Left colon (tissue), 2 donors: ENCODE results near the gene HNRNPH2. TPM values are rescaled to one million over a fixed set of nuclear protein-coding genes. Genes with fewer than 3 reads are reported as not detected.

Experiments used
- ATAC-seq: fragments of 200-7000 bp; cut with Tn5 transposase; one replicate; pipeline ENCODE4 v1.9.1; 2020; ENCODE audit warnings: mild to moderate bottlenecking, moderate library complexity
- DNase-seq, 2 donors: peaks; one replicate each; pipeline ENCODE4 v3.0.0-alpha.2; 2020
- intact Hi-C, 2 donors: fragments of 100-400 bp; cut with DNase I in 1 of 2; cut with micrococcal nuclease in 1 of 2; formaldehyde crosslinking; loops; one replicate each; pipeline versions ENCODE4 v1.11.2 to v1.14.0; 2022; cut with DNase I, micrococcal nuclease
- total RNA-seq, 2 donors: library from RNA; stranded (reverse); fragmentation: NEBNext Ultra II Directional; extraction: Animal tissue kit (Norgen Biotek cat#: 25700); gene quantifications; one replicate each; pipeline ENCODE4 v1.2.1, GENCODE V29; 2021
- donor health status: DM: no; HTN: no; CAD: no.
- donor health status: DM: yes; HTN: yes; CAD: no.

HNRNPH2 gene
- total RNA-seq, 2 donors from 2014 or later, result 57.7 to 61.3 TPM

DNA sequence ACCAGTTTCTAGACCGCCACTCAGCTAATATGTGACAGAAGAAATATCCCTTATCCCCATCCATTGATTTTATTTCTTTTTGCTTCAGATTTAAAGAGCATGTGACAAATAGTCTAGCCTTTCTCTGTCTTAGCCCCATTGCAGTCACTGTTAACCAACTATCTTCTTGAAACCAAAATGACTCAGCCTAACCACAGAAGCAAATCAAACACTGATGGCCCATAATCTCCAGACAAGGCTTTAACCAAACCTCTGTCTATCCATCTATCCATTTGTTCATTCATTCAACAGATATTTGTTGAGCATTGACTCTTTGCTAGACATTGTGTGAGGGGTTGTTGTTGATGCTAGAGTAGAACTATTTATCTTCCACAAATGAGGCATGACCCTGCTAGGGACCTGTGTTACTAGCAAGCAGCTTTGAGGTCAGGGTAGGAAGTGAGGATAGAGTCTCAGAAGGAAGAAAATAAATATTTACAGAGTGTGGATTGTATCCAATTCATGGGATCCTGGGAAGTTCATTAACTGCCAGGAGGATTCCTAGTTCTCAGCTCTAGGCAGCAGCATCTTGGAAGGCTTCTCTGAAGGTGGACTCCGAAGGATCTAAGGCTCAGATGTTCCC is 22.5 kb downstream of the HNRNPH2 start:
- peak; percentile 45 for ATAC-seq
- DNase-seq, result no peak
- intact Hi-C loops, result no loop called here

DNA sequence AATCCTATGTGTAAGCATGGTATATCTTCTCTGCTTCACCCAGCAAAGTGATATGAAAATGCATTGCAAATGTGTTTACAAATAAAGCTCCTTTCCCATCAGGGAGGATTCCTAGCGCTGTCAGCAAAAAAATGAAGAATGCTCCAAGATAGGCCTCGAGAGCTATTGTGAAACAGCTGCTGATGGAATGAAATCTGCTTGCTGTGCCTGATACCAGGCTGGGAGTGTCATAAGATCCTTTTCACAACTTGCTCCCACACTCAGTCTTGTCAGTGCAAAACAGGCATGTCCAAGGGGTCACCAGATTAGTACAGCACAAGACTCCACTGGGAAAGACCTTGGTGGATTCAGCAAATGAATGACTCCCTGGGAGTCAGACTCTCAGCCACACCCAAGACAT is 34.1 kb downstream of the HNRNPH2 start:
- ATAC-seq, result no peak
- intact Hi-C loops, result no loop called here
- no peak for DNase-seq

DNA sequence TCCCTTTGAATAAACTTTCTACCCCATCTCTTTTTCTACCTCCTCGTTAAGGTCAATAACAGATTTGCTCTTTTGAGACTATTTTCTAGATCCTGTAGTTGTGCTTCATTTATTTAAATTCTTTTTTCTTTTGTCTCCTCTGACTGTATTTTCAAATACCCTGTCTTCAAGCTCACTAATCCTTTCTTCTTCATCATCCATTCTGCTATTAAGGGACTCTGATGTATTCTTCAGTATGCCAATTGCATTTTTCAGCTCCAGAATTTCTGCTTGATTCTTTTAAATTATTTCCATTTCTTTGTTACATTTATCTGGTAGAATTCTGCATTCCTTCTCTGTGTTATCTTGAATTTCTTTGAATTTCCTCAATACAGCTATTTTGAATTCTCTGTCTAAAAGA is 41.3 kb downstream of the HNRNPH2 start:
- ATAC-seq (no peak), DNase-seq (no peak)
- intact Hi-C loops, result no loop called here

DNA sequence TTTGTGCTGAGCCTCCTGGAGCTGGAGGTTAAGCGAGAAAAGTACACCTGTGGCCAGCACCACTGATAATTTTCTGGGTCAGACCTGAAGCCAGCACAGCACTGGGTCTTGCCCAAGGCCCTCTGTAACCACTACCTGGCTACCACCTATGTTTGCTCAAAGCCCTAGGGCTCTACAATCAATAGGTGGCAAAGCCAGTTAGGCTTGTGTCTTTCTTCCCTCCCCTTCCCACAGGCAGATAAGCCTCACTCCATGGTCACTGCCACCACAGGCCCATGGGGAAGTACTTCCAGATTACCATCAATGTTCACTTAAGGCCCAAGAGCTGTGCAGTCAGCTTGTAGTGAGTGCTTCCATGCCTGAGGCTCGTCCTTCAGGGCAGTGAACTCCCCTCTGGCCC is 42.1 kb downstream of the HNRNPH2 start:
- DNase-seq, result no peak
- ATAC-seq, result no peak
- intact Hi-C loops, result no loop called here

DNA sequence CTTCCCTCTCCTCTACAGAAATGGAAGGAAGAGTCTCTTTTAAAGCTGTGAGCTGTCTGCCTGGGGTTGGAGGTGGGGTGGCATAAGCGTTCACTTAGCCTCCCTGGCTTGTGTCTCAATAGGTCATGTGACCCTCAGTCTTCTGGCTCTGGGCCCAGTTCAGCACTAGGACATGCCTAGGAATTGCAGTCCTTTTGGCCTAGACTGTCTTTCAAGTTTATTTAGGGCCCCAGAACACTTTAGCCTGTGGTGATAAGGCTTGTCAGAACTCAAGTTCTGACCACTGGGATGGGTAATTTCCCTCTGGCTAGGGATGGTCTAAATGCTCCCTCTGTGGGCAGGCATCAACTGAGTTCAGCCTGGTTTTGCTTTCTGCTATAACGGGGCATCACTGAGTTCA is 42.9 kb downstream of the HNRNPH2 start:
- peak in 1 of 2 donors; percentile 29 for DNase-seq
- intact Hi-C loops, result no loop called here
- ATAC-seq, result peak; percentile 19

DNA sequence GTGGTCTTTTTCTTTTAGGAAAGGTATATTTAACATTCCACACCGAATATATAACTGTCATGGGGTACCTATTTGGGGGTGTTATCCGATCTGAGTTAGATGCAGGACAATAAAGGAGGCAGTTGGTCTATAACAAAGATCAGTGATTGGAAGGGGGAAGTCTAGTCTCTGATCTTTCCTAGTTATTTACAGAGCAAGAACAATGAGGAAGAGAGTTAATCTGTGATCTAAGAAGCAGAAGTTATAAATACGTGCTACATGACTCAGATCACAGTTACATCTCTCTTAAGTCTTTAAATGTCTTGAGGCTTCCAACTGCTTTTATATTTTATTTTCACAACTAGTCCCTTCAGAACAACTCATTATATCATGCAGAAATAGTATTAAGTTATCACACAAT is 44.0 kb downstream of the HNRNPH2 start:
- ATAC-seq, result peak; percentile 92
- DNase-seq, result no peak

DNA sequence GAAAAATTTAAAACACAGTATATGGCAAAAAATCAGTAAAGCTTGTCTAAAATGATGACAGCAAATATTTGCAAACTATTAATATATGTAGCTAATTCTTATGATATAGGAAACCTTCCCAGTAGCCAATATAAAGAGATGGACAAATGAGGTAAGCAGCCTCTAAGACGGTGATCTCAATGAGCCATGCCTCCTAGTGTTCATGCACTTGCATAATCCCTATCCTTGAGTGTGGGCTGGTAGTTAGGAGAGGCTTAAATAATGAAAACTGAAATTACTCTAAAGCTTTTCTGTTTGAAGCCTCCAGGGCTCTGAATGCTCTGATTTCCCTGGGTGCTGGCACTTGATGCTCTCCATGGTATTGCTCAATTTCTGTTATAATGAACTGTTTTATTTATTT is 52.6 kb downstream of the HNRNPH2 start:
- DNase-seq, result no peak
- intact Hi-C loops, result no loop called here
- no peak for ATAC-seq

More for the DNA sequence above, 44.0 kb downstream of the HNRNPH2 start:
- intact Hi-C loops, result no loop called here

DNA sequence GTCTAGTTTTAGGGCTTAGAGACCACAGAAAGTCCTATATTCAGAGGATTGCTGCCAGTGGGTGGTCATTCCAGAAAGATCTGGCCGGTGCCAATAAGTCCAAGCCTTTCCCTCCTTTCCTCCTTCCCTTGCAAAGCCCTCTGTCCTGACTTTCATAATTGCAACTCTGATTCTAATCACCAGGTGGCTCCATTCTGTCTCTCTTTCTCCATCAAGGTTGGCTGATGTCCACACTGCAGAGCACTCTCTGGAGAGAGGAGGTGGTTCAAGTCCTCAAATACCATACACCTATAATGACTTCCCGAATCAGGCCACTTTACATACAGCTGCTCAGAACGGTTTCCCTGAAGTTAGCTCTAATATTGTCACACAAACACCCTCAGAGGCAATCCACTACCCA is 54.9 kb downstream of the HNRNPH2 start:
- intact Hi-C loops, result no loop called here
- ATAC-seq (no peak), DNase-seq (no peak)

Other genes starting within 250 kb of the HNRNPH2 start
- under 1 TPM; 0.21 to 0.73 TPM for gene DRP2, start 188.4 kb upstream of the HNRNPH2 start, total RNA-seq
- under 1 TPM in 1 of 2 donors, not detected in 1; 0.20 TPM for gene TAF7L, start 116.9 kb upstream of the HNRNPH2 start, total RNA-seq
- 10 to 100 TPM; 13.0 to 16.9 TPM for gene TIMM8A, start 59.5 kb upstream of the HNRNPH2 start, total RNA-seq
- 1 to 10 TPM; 1.7 to 5.4 TPM for gene BTK, start 22.0 kb upstream of the HNRNPH2 start, total RNA-seq
- 100 to 1,000 TPM; 136 to 165 TPM for gene RPL36A, start 17.2 kb upstream of the HNRNPH2 start, total RNA-seq
- gene GLA, start 297 bp upstream of the HNRNPH2 start, total RNA-seq, result 10 to 100 TPM; 16.9 to 20.2 TPM
- 10 to 100 TPM in 1 of 2 donors, 1 to 10 TPM in 1; 6.9 to 10.1 TPM for gene ARMCX4, start 77.2 kb downstream of the HNRNPH2 start, total RNA-seq
- 1 to 10 TPM; 4.4 to 9.6 TPM for gene ARMCX1, start 142.3 kb downstream of the HNRNPH2 start, total RNA-seq
- gene ARMCX6, start 209.8 kb downstream of the HNRNPH2 start, total RNA-seq, result 10 to 100 TPM; 18.2 to 19.2 TPM
- 10 to 100 TPM; 26.6 to 35.3 TPM for gene ARMCX3, start 214.9 kb downstream of the HNRNPH2 start, total RNA-seq